OCI-M2 (cell line): ENCODE measurements around the gene DGKZ.

ENCODE experiments used
- DNase-seq: peaks from one replicate; lab custom pipeline; 2025; ENCODE audit not compliant: unreplicated experiment; lab: John Stamatoyannopoulos, UW

Gene DGKZ

GRCh38 chr11:46380340-46381047, 33.2 kb downstream of the DGKZ start:
- DNase-seq, result no peak

- no peak for DNase-seq
Measured at GRCh38 chr11:46381048-46381818, 34.0 kb downstream of the DGKZ start, which contains the start of gene MDK. Gene MDK, plus strand, starts transcription at chr11:46381669. Its CDS starts 389 bp downstream, at chr11:46382058.

DNA sequence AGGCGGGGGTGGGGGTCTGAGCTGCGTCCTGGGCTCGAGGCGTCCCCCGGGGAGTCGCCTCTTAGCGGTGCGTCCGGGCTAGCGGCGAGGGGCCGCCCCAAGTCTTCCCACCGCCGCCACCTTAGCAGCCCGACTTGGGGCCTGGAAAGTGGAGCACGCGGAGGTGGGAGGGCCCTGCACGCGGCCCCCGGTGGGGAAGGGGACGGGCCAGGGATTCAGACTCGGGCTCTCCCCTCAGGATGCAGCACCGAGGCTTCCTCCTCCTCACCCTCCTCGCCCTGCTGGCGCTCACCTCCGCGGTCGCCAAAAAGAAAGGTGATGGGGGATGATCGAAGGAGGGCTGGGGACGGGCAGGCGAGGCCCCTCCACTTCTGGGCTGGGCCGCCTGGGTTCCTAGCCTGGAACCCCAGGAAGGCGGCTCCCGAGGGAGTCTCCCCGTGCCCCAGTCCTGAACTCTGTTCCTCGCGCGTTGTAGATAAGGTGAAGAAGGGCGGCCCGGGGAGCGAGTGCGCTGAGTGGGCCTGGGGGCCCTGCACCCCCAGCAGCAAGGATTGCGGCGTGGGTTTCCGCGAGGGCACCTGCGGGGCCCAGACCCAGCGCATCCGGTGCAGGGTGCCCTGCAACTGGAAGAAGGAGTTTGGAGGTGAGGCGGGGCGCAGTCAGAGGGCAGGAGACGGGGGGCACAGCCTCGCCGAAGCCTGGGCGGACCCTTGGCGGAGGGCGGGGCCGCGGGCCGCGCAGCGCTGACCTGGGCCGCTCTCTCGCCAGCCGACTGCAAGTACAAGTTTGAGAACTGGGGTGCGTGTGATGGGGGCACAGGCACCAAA, 34.8 kb downstream of the DGKZ start:
- DNase-seq, result no peak

GRCh38 chr11:46382646-46383403, 35.6 kb downstream of the DGKZ start:
- DNase-seq, result no peak

DNA sequence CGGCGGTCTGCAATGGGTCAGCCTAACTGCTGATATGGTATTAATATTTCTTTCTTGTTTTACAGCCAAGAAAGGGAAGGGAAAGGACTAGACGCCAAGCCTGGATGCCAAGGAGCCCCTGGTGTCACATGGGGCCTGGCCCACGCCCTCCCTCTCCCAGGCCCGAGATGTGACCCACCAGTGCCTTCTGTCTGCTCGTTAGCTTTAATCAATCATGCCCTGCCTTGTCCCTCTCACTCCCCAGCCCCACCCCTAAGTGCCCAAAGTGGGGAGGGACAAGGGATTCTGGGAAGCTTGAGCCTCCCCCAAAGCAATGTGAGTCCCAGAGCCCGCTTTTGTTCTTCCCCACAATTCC, 36.1 kb downstream of the DGKZ start:
- no peak for DNase-seq

GRCh38 chr11:46383974-46384701, 36.9 kb downstream of the DGKZ start:
- no peak for DNase-seq

DNA sequence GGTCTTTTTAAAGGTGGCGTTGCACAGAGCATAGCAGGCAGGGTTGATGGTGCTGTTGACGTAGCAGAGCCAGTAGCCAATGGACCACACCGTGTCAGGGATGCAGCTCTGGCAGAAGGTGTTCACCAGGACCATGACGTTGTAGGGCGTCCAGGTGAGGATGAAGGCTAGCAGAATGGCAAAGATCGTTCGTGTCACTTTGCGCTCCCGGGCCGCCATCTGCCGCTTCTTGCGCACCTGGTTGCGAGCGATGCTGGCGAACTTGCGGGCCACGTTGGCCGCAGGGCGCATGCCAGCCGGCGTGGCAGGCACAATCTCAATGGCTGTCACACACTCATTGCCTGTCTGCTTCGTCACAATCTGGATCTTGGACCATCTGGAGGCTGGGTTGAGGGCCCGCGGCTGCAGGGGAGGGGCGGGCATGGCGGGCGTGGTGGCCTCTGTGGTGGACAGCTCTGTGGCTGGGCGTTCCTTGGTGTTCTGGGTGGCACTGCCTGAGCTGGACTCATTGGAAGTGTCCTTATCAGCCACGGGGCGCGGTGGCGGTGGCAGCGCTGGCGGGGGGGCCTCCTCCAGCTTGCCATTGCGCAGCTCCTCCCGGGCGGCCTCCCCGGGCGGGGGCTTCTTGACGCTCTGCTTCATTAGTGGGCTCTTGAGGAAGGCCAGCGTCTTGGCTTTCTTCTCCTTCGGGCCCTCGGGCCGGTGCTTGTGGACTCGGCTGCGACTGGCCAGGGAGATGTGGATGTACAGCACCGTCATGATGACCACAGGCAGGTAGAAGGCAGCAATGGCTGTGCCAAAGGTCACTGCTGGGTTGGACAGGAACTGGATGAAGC, 38.1 kb downstream of the DGKZ start:
- DNase-seq, result no peak

- no peak for DNase-seq
Measured at GRCh38 chr11:46386005-46386578, 38.8 kb downstream of the DGKZ start.

- no peak for DNase-seq
Measured at GRCh38 chr11:46386674-46387073, 39.4 kb downstream of the DGKZ start.

- DNase-seq, result no peak
Measured at GRCh38 chr11:46387456-46387855, 40.2 kb downstream of the DGKZ start.

GRCh38 chr11:46387919-46388618, 40.8 kb downstream of the DGKZ start:
- no peak for DNase-seq

GRCh38 chr11:46388619-46389449, 41.6 kb downstream of the DGKZ start:
- DNase-seq, result no peak

GRCh38 chr11:46389450-46390330, 42.4 kb downstream of the DGKZ start:
- DNase-seq, result peak; percentile 16

DNA sequence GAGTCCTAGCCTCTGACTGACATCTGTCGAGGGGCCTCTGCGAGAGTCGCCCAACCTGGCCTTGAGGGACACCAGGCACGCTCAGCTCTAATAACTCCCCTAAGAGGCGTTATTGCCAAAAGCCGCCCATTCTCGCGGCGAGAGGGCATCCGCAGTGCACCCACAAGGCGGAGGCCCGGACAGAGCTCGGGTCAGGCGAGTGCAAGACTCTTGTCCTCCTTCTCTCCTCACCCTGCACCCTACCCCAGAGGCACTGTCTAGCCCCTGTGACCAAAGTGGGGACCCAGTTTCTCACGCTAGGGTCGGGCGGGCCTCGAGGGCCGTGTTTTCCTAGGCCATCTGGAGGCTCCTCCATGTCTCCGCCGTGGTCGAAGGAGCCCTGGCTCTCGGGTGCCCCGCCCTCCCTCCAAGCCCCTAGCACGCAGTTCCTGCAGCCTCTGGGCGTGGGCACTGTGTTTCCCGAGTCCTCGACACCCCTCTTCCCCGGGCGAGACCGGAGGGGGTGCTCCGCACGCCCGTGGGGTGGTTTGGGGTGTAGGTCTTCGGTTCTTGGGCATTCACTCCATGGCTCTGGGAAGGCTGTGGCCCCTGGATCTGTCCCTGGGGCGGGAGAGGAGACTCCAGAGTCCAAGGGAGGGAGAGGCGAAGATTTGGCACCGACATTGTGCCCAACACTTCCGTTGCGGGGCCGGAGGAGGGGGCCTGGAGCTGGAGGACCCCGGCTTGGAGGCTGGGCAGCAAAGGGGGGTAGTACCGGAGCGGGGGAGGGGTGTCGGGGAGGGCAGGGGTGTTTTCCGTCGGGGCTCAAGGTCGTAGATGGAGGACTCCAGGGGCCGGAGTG, 43.3 kb downstream of the DGKZ start:
- DNase-seq, result no peak

DNA sequence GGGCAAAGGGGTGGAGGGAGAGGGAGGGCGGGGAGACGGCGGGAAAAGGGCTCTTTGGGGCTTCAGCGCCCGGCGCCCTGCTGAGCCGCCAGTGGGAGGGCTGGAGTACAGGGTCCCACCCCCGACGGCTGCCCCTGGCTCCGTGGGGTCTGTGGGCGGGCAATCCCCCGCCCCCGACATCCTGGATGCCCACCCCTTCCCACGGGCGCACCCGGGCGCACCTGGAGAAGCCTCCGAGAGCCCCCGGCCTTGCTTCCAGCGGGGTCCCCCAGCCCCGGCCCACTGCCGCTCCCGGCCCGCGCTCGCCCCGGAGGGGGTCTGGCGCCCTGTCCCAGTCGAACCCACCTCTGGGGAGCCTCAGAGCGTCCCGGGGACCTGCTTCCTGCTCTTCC, 43.9 kb downstream of the DGKZ start:
- no peak for DNase-seq
